PFSK-1 (cell line): ENCODE measurements around the gene GFOD1.

Experiments used
- FOXP2 ChIP-seq: optimal IDR thresholded peaks from 2 replicates; pipeline ENCODE3; 2011; ENCODE audit warnings: borderline replicate concordance, control low read depth, inconsistent platforms; ENCODE audit not compliant: insufficient read depth; ENCODE audit errors: extremely low read length, extremely low read depth
- POLR2AphosphoS5 ChIP-seq: IDR thresholded peaks from 2 replicates; pipeline ENCODE4 v1.6.1; 2012; ENCODE audit warnings: low read depth, mild to moderate bottlenecking, control low read depth, low read length, moderate library complexity
- SIN3A ChIP-seq: IDR thresholded peaks from 2 replicates; pipeline ENCODE4 v1.6.1; 2012; ENCODE audit warnings: mild to moderate bottlenecking, low read length, moderate library complexity, borderline replicate concordance; ENCODE audit not compliant: insufficient read depth
- TAF1 ChIP-seq: IDR thresholded peaks from 2 replicates; pipeline ENCODE4 v1.6.1; 2012; ENCODE audit warnings: low read length, control low read depth, borderline replicate concordance; ENCODE audit not compliant: insufficient read depth
- TF ChIP-seq, protein P1 (sequence below), 2 experiments: IDR thresholded peaks; 2 replicates each; pipeline versions ENCODE4 v1.6.1 to v1.8.0; 2011 to 2012; ENCODE audit warnings: low read depth in 2 of 2, low read length in 2 of 2, control low read depth in 1 of 2, inconsistent platforms in 1 of 2, mild to moderate bottlenecking in 1 of 2, moderate library complexity in 1 of 2; ENCODE audit not compliant: insufficient read depth in 1 of 2

DNA sequence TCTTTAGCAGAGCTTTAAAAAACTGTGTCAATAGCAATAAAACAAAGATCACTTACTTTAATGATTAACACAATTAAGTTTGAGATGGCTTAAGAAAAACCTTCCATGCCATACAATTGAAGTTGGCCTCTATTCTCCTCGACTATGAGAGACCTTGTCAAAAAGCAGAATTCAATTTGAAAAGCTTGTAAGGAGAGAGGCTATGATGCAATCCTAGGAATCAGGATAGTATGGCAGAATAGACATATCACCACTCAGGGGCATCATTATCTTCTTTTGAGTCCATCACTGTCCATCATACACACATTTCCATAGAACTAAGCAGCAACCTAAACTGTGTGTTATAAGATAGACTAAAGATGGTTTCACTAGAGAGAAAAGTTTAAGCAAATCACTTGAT lies 176.2 kb downstream of the GFOD1 start:
- TF ChIP-seq TAF1 (no peak), POLR2AphosphoS5 (no peak), SIN3A (no peak), FOXP2 (no peak)
- TF ChIP-seq, protein P1, sequence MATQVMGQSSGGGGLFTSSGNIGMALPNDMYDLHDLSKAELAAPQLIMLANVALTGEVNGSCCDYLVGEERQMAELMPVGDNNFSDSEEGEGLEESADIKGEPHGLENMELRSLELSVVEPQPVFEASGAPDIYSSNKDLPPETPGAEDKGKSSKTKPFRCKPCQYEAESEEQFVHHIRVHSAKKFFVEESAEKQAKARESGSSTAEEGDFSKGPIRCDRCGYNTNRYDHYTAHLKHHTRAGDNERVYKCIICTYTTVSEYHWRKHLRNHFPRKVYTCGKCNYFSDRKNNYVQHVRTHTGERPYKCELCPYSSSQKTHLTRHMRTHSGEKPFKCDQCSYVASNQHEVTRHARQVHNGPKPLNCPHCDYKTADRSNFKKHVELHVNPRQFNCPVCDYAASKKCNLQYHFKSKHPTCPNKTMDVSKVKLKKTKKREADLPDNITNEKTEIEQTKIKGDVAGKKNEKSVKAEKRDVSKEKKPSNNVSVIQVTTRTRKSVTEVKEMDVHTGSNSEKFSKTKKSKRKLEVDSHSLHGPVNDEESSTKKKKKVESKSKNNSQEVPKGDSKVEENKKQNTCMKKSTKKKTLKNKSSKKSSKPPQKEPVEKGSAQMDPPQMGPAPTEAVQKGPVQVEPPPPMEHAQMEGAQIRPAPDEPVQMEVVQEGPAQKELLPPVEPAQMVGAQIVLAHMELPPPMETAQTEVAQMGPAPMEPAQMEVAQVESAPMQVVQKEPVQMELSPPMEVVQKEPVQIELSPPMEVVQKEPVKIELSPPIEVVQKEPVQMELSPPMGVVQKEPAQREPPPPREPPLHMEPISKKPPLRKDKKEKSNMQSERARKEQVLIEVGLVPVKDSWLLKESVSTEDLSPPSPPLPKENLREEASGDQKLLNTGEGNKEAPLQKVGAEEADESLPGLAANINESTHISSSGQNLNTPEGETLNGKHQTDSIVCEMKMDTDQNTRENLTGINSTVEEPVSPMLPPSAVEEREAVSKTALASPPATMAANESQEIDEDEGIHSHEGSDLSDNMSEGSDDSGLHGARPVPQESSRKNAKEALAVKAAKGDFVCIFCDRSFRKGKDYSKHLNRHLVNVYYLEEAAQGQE (IDR thresholded peaks at IDR 0.05; ENCODE audit: insufficient read depth in 1 of 2, low read depth in 2 of 2, low read length in 2 of 2) = no peak
